ENCODE results near the gene UBE2H.

DNA sequence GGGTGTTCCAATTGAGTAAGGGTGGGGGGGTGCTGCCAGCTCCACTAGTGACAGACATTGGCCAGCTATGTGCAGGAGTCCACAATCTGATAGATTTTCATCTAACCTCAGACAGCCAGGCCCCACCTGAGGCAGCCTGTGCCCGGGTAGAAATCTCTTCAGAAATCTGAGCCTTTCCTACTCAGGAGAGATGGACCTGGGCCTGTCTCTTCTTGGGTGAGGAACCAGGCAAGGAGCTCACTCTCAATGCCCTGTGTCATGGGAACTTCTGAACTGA, 86.9 kb downstream of the UBE2H start:
- TF ChIP-seq, protein P1, sequence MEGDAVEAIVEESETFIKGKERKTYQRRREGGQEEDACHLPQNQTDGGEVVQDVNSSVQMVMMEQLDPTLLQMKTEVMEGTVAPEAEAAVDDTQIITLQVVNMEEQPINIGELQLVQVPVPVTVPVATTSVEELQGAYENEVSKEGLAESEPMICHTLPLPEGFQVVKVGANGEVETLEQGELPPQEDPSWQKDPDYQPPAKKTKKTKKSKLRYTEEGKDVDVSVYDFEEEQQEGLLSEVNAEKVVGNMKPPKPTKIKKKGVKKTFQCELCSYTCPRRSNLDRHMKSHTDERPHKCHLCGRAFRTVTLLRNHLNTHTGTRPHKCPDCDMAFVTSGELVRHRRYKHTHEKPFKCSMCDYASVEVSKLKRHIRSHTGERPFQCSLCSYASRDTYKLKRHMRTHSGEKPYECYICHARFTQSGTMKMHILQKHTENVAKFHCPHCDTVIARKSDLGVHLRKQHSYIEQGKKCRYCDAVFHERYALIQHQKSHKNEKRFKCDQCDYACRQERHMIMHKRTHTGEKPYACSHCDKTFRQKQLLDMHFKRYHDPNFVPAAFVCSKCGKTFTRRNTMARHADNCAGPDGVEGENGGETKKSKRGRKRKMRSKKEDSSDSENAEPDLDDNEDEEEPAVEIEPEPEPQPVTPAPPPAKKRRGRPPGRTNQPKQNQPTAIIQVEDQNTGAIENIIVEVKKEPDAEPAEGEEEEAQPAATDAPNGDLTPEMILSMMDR (IDR thresholded peaks at IDR 0.05; ENCODE audit: low read length) = no peak
- no peak for TF ChIP-seq EZH2 (optimal IDR thresholded peaks at IDR 0.05; ENCODE audit: low read depth, low read length)

Measured in MM.1S (cell line).